H1 (cell line): ENCODE results near the gene TMEM89. TPM values are rescaled to one million over a fixed set of nuclear protein-coding genes. Genes with fewer than 3 reads are reported as not detected.

Experiments
- CTCF ChIA-PET: fragments of 300-600 bp; sonication (Branson Sonifier 250); formaldehyde crosslinking; loops from one replicate; lab custom pipeline; 2021; ENCODE audit not compliant: partially characterized antibody; lab: Charles Lee
- POLR2A ChIA-PET: fragments of 300-600 bp; sonication (Branson Sonifier 250); formaldehyde crosslinking; loops from one replicate; lab custom pipeline; 2021; ENCODE audit warnings: inconsistent platforms; ENCODE audit not compliant: partially characterized antibody; lab: Charles Lee
- DNase-seq, 2 experiments: peaks; one replicate each; pipeline versions ENCODE4 v3.0.0 to v3.0.0-alpha.2; 2010 to 2022; ENCODE audit warnings: low spot score in 2 of 2, low read depth in 1 of 2, mixed read lengths in 1 of 2
- FAIRE-seq: peaks from 2 replicates; lab custom pipeline; 2011; peaks lifted over from hg19 to GRCh38; lab: Jason Lieb, UNC
- H2AFZ ChIP-seq: 2 replicates; pipeline ENCODE4 v1.8.1; 2012; ENCODE audit warnings: low read length, inconsistent platforms
- H2AK5ac ChIP-seq: 2 replicates; pipeline ENCODE4 v1.6.1; 2013; ENCODE audit warnings: low read depth, low read length
- H2BK120ac ChIP-seq: replicated peaks from 2 replicates; pipeline ENCODE3; 2013; ENCODE audit warnings: low read depth, low read length, inconsistent platforms
- H2BK12ac ChIP-seq: 2 replicates; pipeline ENCODE4 v1.6.1; 2013; ENCODE audit warnings: low read depth, low read length
- H2BK15ac ChIP-seq: 2 replicates; pipeline ENCODE4 v1.6.1; 2013; ENCODE audit warnings: low read length
- H2BK20ac ChIP-seq: 2 replicates; pipeline ENCODE4 v1.6.1; 2013; ENCODE audit warnings: low read length
- H2BK5ac ChIP-seq: 2 replicates; pipeline ENCODE4 v1.6.1; 2013; ENCODE audit warnings: low read depth, low read length
- H3K14ac ChIP-seq: 2 replicates; pipeline ENCODE4 v1.6.1; 2013; ENCODE audit warnings: inconsistent platforms; ENCODE audit not compliant: insufficient read length
- H3K18ac ChIP-seq: 2 replicates; pipeline ENCODE4 v1.6.1; 2013; ENCODE audit warnings: low read length; ENCODE audit errors: extremely low read depth
- H3K23ac ChIP-seq: 2 replicates; pipeline ENCODE4 v1.6.1; 2013; ENCODE audit warnings: inconsistent platforms; ENCODE audit not compliant: insufficient read length
- H3K23me2 ChIP-seq: 2 replicates; pipeline ENCODE4 v1.6.1; 2013; ENCODE audit warnings: low read depth, low read length
- H3K27ac ChIP-seq: 2 replicates; pipeline ENCODE4 v1.6.1; 2011; ENCODE audit warnings: low read depth, low read length, inconsistent platforms
- H3K27me3 ChIP-seq, 4 experiments: replicated peaks in 1 of 4; 1 replicate in 1 of 4; 2 replicates in 3 of 4; pipeline versions ENCODE4 v1.6.1 to v1.8.1; 2011 to 2013; ENCODE audit warnings: low read length in 3 of 4, mild to moderate bottlenecking in 3 of 4, inconsistent platforms in 2 of 4, mixed read lengths in 2 of 4, moderate library complexity in 1 of 4; ENCODE audit not compliant: control insufficient read depth in 3 of 4, insufficient read depth in 3 of 4; ENCODE audit errors: extremely low read depth in 1 of 4
- H3K36me3 ChIP-seq, 4 experiments: 2 replicates each; pipeline versions ENCODE4 v1.6.1 to v1.8.1; 2011 to 2013; ENCODE audit warnings: mild to moderate bottlenecking in 4 of 4, low read length in 3 of 4, moderate library complexity in 2 of 4, control low read depth in 1 of 4, inconsistent platforms in 1 of 4; ENCODE audit not compliant: insufficient read depth in 4 of 4, control insufficient read depth in 2 of 4
- H3K4ac ChIP-seq: replicated peaks from 2 replicates; pipeline ENCODE3; 2013; ENCODE audit warnings: low read length, low read depth, mixed read lengths, inconsistent platforms; ENCODE audit not compliant: insufficient read length
- H3K4me1 ChIP-seq, 4 experiments: replicated peaks in 1 of 4; 1 replicate in 1 of 4; 2 replicates in 3 of 4; pipeline versions ENCODE4 v1.6.1 to v1.8.1; 2011 to 2013; ENCODE audit warnings: low read length in 3 of 4, inconsistent platforms in 2 of 4, mixed read lengths in 1 of 4; ENCODE audit not compliant: insufficient read depth in 4 of 4, control insufficient read depth in 3 of 4
- H3K4me2 ChIP-seq, 2 experiments: 2 replicates each; pipeline versions ENCODE4 v1.6.1 to v1.8.1; 2011 to 2013; ENCODE audit warnings: low read depth in 2 of 2, low read length in 2 of 2, control low read depth in 1 of 2, inconsistent platforms in 1 of 2, mild to moderate bottlenecking in 1 of 2; ENCODE audit not compliant: insufficient read depth in 1 of 2
- H3K4me3 ChIP-seq, 4 experiments: fragments of 200-600, 300-600 bp in 1 of 4; sonication (generic), shearing (Covaris generic), sonication (Bioruptor Twin) in 1 of 4; 2 replicates each; pipeline versions ENCODE4 v1.5.1 to v1.8.1; 2011 to 2016; ENCODE audit warnings: low read length in 4 of 4, low read depth in 3 of 4, control low read depth in 2 of 4, inconsistent platforms in 2 of 4, mild to moderate bottlenecking in 2 of 4, mixed read lengths in 1 of 4, moderate library complexity in 1 of 4; ENCODE audit not compliant: insufficient read depth in 2 of 4; ENCODE audit errors: extremely low read depth in 1 of 4
- H3K56ac ChIP-seq: replicated peaks from 2 replicates; pipeline ENCODE3; 2013; ENCODE audit warnings: low read depth, mild to moderate bottlenecking, mixed read lengths, low read length, inconsistent platforms; ENCODE audit not compliant: insufficient read length
- H3K79me1 ChIP-seq: 2 replicates; pipeline ENCODE4 v1.6.1; 2013; ENCODE audit warnings: low read depth, low read length, control low read depth
- H3K79me2 ChIP-seq, 2 experiments: 2 replicates each; pipeline versions ENCODE4 v1.6.1 to v1.8.1; 2012 to 2013; ENCODE audit warnings: low read length in 2 of 2, mild to moderate bottlenecking in 2 of 2, inconsistent platforms in 1 of 2; ENCODE audit not compliant: insufficient read depth in 2 of 2, control insufficient read depth in 1 of 2
- H3K9ac ChIP-seq, 4 experiments: replicated peaks in 1 of 4; 1 replicate in 1 of 4; 2 replicates in 3 of 4; pipeline versions ENCODE4 v1.6.1 to v1.8.1; 2011 to 2013; ENCODE audit warnings: low read depth in 3 of 4, low read length in 3 of 4, control low read depth in 2 of 4, mild to moderate bottlenecking in 2 of 4, moderate library complexity in 2 of 4, inconsistent platforms in 1 of 4; ENCODE audit errors: extremely low read depth in 1 of 4
- H3K9me3 ChIP-seq, 2 experiments: 2 replicates each; pipeline versions ENCODE4 v1.6.1 to v1.8.1; 2012 to 2013; ENCODE audit warnings: mild to moderate bottlenecking in 2 of 2, moderate library complexity in 2 of 2, control low read depth in 1 of 2, inconsistent platforms in 1 of 2, low read depth in 1 of 2, low read length in 1 of 2, mixed read lengths in 1 of 2; ENCODE audit not compliant: insufficient read depth in 2 of 2
- H4K20me1 ChIP-seq, 2 experiments: replicated peaks in 1 of 2; 2 replicates each; pipeline versions ENCODE3 to v1.8.1; 2011 to 2013; ENCODE audit warnings: inconsistent platforms in 2 of 2, low read length in 2 of 2, mild to moderate bottlenecking in 1 of 2; ENCODE audit not compliant: insufficient read depth in 2 of 2, control insufficient read depth in 1 of 2
- H4K5ac ChIP-seq: 2 replicates; pipeline ENCODE4 v1.6.1; 2013; ENCODE audit warnings: low read length, low read depth, mixed read lengths, inconsistent platforms; ENCODE audit not compliant: insufficient read length
- H4K8ac ChIP-seq: 2 replicates; pipeline ENCODE4 v1.8.0; 2013; ENCODE audit warnings: mild to moderate bottlenecking, moderate library complexity, low read length, inconsistent platforms; ENCODE audit not compliant: insufficient read depth; ENCODE audit errors: extremely low read depth
- H4K91ac ChIP-seq: replicated peaks from 2 replicates; pipeline ENCODE3; 2013; ENCODE audit warnings: low read length, mixed read lengths, inconsistent platforms; ENCODE audit not compliant: insufficient read length
- PHF8 ChIP-seq: fragments of 200-600 bp; sonication (generic); conservative IDR thresholded peaks from 2 replicates; pipeline ENCODE4 v1.7.1; 2012; ENCODE audit warnings: low read depth, mild to moderate bottlenecking, inconsistent platforms, low read length, moderate library complexity
- POLR2A ChIP-seq, 2 experiments: IDR thresholded peaks; 1 replicate in 1 of 2; 2 replicates in 1 of 2; pipeline ENCODE4 v1.6.1; 2011; ENCODE audit warnings: low read depth in 2 of 2, low read length in 2 of 2, mild to moderate bottlenecking in 2 of 2; ENCODE audit errors: control extremely low read depth in 1 of 2
- USF2 ChIP-seq: IDR thresholded peaks from 2 replicates; pipeline ENCODE4 v1.6.1; 2011; ENCODE audit warnings: low read length, improper control_type of control experiment
- WGBS, 2 experiments: shearing (Covaris generic) in 1 of 2; methylation state at CpG; one replicate each; pipeline versions ENCODE4 v1.1.6 to v1.1.7; 2013 to 2015; ENCODE audit warnings: low lambda C conversion rate in 2 of 2, mixed read lengths in 2 of 2, inconsistent platforms in 1 of 2, low coverage in 1 of 2, missing lambda C conversion rate in 1 of 2; ENCODE audit not compliant: insufficient replicate concordance in 2 of 2, insufficient coverage in 1 of 2, insufficient read length in 1 of 2; ENCODE audit errors: extremely low coverage in 1 of 2, missing lambda C conversion rate in 1 of 2; 5-methylcytosine and 5-hydroxymethylcytosine counted together
- polyA plus RNA-seq, 7 experiments: library from polyadenylated mRNA; depleted of rRNA in 3 of 7; stranded (reverse) in 5 of 7; unstranded in 2 of 7; fragments of >200 nt in 5 of 7; fragments of 200-250 nt in 2 of 7; gene quantifications; 1 replicate in 5 of 7; 2 replicates in 1 of 7; 4 replicates in 1 of 7; pipeline versions ENCODE4 v1.2.1 to v1.2.3, GENCODE V29; 2011 to 2013; ENCODE audit warnings: missing spikeins in 2 of 7, mixed read lengths in 2 of 7
- total RNA-seq: library from RNA; stranded (reverse); fragmentation: NEBNext Ultra II Directional; extraction: Animal tissue kit (Norgen Biotek cat#: 25700); gene quantifications from 2 replicates; pipeline ENCODE4 v1.2.1, GENCODE V29; 2021

Gene TMEM89
- total and polyA plus RNA-seq, 2 of the 8 experiments (the other 6 are each of a cell fraction or from before 2014, with no cell fraction given) = not detected

- Histone ChIP-seq H3K4me1 (peaks cover 0 to 6% (median 3%) of the 10 kb centered on the region in 4 experiments; a peak in 3 of 7 replicates), H3K18ac (no peak overlapping the region), H3K36me3 (peaks cover 20 to 60% (median 34%) of the 10 kb centered on the region in 4 experiments), H3K23me2 (0 out of 2 replicates have a peak, but pooled peaks cover 2% of the 10 kb centered on the region), H3K23ac (no peak overlapping the region), H2BK12ac (no peak overlapping the region), H2BK15ac (no peak overlapping the region), H3K27me3 (no peaks in the 10 kb centered on the region; a peak in 1 of 7 replicates), H4K8ac (no peak overlapping the region), H2BK120ac (no peak overlapping the region), H3K4ac (no peak overlapping the region), H3K4me2 (no peak overlapping the region), H2AFZ (no peak overlapping the region), H3K9me3 (no peaks in the 10 kb centered on the region), H4K5ac (no peak overlapping the region), H3K14ac (no peak overlapping the region), H2BK20ac (no peak overlapping the region), H3K4me3 (no peak overlapping the region), H3K56ac (no peak overlapping the region), H3K9ac (no peak overlapping the region), H3K27ac (no peak overlapping the region), H2AK5ac (no peak overlapping the region), H3K79me2 (no peaks in the 10 kb centered on the region), H4K91ac (no peak overlapping the region), H4K20me1 (peaks cover 6 to 34% of the 10 kb centered on the region in 2 experiments), H2BK5ac (no peak overlapping the region), H3K79me1 (peaks cover 4% of the 10 kb centered on the region)
- 91% methylated on average over 11 of the region's 13 CpGs; no CpG with 5 or more reads in 1 of the 2 experiments for WGBS, 2 experiments
- ChIA-PET POLR2A (interaction anchor here (0.9 to 2.2 kb wide), 8 partner anchors 8 to 379 kb away, joined by 3 to 7 read pairs (median 4); partner anchors contain the start of gene WDR6), CTCF (interaction anchor here (0.8 to 1.5 kb wide), 2 partner anchors 67 to 70 kb away, joined by 3 to 5 read pairs; no protein-coding TSS in a partner anchor)
- FAIRE-seq = no peak
- no peak for DNase-seq
- no peak for TF ChIP-seq PHF8
- no peak for TF ChIP-seq USF2
- peak in 1 of 2 experiments; percentile 30; a peak in 1 of 3 replicates for TF ChIP-seq POLR2A (IDR thresholded peaks at IDR 0.05; ENCODE audit: control extremely low read depth in 1 of 2, low read depth in 2 of 2, low read length in 2 of 2)
Observed at GRCh38 chr3:48628277-48629017, 6.9 kb upstream of the TMEM89 start.
